Heart left ventricle (tissue), 16 donors: ENCODE data around the gene AGRN. TPM values are rescaled to one million over a fixed set of nuclear protein-coding genes. Genes with fewer than 3 reads are reported as not detected.

Source experiments
- ATAC-seq, 4 donors: fragments of 200-7000 bp; cut with Tn5 transposase; one replicate each; pipeline ENCODE4 v1.9.1; 2020 to 2022; ENCODE audit warnings: moderate library complexity in 4 of 4, mild to moderate bottlenecking in 3 of 4, moderate number of reproducible peaks in 1 of 4
- DNase-seq, 5 donors: peaks; one replicate each; pipeline ENCODE4 v3.0.0-alpha.2; 2020
- H3K27ac ChIP-seq, 12 donors: fragments of 200-600 bp; sonication (generic) in 4 of 12; one replicate each; pipeline versions ENCODE4 v1.5.0 to v1.8.0; 2016 to 2022; ENCODE audit warnings: mild to moderate bottlenecking in 2 of 12
- H3K27me3 ChIP-seq, 9 donors: fragments of 200-600 bp; sonication (generic) in 2 of 9; one replicate each; pipeline versions ENCODE4 v1.5.1 to v1.8.0; 2016 to 2022; ENCODE audit warnings: mild to moderate bottlenecking in 3 of 9
- H3K36me3 ChIP-seq, 9 donors: fragments of 200-600 bp; sonication (generic) in 2 of 9; one replicate each; pipeline versions ENCODE4 v1.5.0 to v1.8.0; 2018 to 2022; ENCODE audit warnings: mild to moderate bottlenecking in 2 of 9
- H3K4me1 ChIP-seq, 12 donors: fragments of 200-600 bp; sonication (generic) in 4 of 12; one replicate each; pipeline versions ENCODE4 v1.5.0 to v1.8.0; 2016 to 2022; ENCODE audit warnings: mild to moderate bottlenecking in 3 of 12
- H3K4me3 ChIP-seq, 12 donors: fragments of 200-600 bp; sonication (generic) in 4 of 12; one replicate each; pipeline versions ENCODE4 v1.5.0 to v1.8.0; 2017 to 2022; ENCODE audit warnings: mild to moderate bottlenecking in 9 of 12, moderate library complexity in 4 of 12
- H3K9me3 ChIP-seq, 12 donors: fragments of 200-600 bp; sonication (generic) in 4 of 12; one replicate each; pipeline versions ENCODE4 v1.5.0 to v1.8.0; 2016 to 2022; ENCODE audit warnings: mild to moderate bottlenecking in 1 of 12
- POLR2A ChIP-seq, 2 donors: fragments of 450-650 bp; IDR thresholded peaks; one replicate each; pipeline ENCODE4 v1.6.1; 2017; ENCODE audit warnings: antibody characterized with exemption in 2 of 2, mild to moderate bottlenecking in 2 of 2, moderate library complexity in 2 of 2
- WGBS, 4 donors: extraction: QIAGEN DNeasy Blood & Tissue Kit in 2 of 4; methylation state at CpG; one replicate each; pipeline versions ENCODE4 v1.1.5 to v1.1.7; 2013 to 2018; 5-methylcytosine and 5-hydroxymethylcytosine counted together
- intact Hi-C, 10 donors: fragments of 100-400 bp; cut with DNase I; formaldehyde crosslinking; loops; one replicate each; pipeline versions ENCODE4 v1.11.1 to v1.14.2; 2022
- polyA plus RNA-seq, 2 donors: library from polyadenylated mRNA; stranded (reverse); fragments of 200-250 nt; gene quantifications; one replicate each; pipeline ENCODE4 v1.2.3, GENCODE V29; 2013
- total RNA-seq, 9 donors: library from RNA; depleted of rRNA in 2 of 9; stranded (reverse); fragments of >200 nt in 2 of 9; fragmentation: NEBNext Ultra II Directional in 3 of 9; extraction: Animal tissue kit (Norgen Biotek cat#: 25700) in 3 of 9; gene quantifications; one replicate each; pipeline versions ENCODE4 v1.1.0 to v1.2.4, GENCODE V29; 2016 to 2023
- TF ChIP-seq, protein P1 (sequence below), 12 donors: fragments of 200-600 bp; sonication (generic) in 4 of 12; IDR thresholded peaks; one replicate each; pipeline versions ENCODE4 v1.5.0 to v1.8.0; 2018 to 2022; ENCODE audit warnings: antibody characterized with exemption in 12 of 12, mild to moderate bottlenecking in 5 of 12
- donor health status: ischemic (EF 13 %, LVEDD 7.1; RV severe dilation, severe dysfunction).
- donor health status: healthy with polysubstance abuse.
- donor health status: DM: no; HTN: yes; CAD: no.
- donor health status: DM: no; HTN: no; CAD: no.
- donor health status: ischemic (EF 25% LVEDD 6.9; RV normal size, moderate dysfunction).
- donor health status: ischemic (EF 25% LVEDD 5.7; RV mildly dilated, moderate dysfunction).
- donor health status: healthy.
- donor health status: DM: yes; HTN: yes; CAD: no.
- donor health status: ischemic (EF 35%, LVEDD 5.7; RV mildly dilated, moderate dysfunction).
- donor health status: nonischemic (EF 11% LVEDD 7.7; RV severe dilation, severe dysfunction).
- donor health status: DM: yes; HTN: yes; CAD: no.
- donor health status: PGD.
- donor health status: ischemic (EF 29% LVEDD 5.4; RV normal size, mild dysfunction).
- donor health status: nonischemic (EF 23%, LVEDD 6.1; RV moderate dilation, normal function).

AGRN gene
- total and polyA plus RNA-seq, 11 donors, result 9.7 to 45.7 (median 18.6) TPM

DNA sequence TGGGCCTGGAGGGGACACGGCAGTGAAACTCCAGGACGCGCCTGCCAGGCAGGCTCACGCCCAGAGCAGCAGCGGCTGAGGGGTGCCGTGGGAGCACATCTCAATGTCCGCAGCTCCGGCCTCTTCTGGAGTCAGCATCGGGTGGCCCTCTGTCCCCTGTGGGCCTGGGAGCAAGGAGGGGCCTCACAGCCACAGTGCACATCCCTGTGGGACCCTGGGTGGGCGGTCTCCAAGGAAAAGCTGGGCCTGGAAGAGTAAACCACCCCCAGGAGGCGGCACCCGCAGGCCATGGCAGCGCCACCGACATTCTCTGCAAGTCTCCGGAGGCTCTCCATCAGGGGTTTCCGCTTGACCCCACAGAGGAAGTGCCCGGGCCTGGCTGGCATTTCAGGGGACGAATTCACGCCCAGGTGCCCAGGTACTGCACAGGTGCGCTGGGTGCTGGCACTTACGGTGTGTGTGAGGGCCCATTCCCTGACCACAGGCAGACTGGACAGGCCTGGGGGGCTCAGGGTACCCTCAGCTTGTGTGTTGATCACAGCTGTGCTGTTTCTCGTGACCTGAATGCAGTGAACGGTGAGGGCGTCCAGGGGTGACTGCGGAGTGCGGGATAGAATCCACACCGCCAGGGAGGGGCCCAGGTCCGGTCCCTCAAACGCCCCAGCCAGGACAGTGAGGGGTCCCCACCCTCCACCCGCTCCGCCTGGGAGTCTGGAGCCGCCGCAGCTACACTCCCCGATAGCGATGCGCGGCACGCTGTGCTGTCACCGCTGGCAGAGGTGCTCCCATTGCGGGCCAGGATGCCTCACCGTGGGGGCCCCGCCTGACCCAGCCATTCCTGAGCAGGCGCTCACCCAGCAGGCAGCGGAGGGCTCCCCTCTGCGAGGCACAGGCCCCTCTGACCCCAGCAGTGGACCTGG lies 70.8 kb downstream of the AGRN start:
- ATAC-seq, result no peak
- Histone ChIP-seq H3K36me3 (no peaks in the 10 kb centered on the region), H3K9me3 (no peaks in the 10 kb centered on the region), H3K27ac (no peak overlapping the region), H3K4me3 (no peak overlapping the region), H3K4me1 (no peaks in the 10 kb centered on the region), H3K27me3 (no peaks in the 10 kb centered on the region)
- WGBS, 4 donors, result 94 to 97% (median 96%) methylated on average over 32 to 45 of the region's 45 CpGs
- DNase-seq, result peak in 2 of 5 donors; percentile 6 to 15
- TF ChIP-seq, protein P1, sequence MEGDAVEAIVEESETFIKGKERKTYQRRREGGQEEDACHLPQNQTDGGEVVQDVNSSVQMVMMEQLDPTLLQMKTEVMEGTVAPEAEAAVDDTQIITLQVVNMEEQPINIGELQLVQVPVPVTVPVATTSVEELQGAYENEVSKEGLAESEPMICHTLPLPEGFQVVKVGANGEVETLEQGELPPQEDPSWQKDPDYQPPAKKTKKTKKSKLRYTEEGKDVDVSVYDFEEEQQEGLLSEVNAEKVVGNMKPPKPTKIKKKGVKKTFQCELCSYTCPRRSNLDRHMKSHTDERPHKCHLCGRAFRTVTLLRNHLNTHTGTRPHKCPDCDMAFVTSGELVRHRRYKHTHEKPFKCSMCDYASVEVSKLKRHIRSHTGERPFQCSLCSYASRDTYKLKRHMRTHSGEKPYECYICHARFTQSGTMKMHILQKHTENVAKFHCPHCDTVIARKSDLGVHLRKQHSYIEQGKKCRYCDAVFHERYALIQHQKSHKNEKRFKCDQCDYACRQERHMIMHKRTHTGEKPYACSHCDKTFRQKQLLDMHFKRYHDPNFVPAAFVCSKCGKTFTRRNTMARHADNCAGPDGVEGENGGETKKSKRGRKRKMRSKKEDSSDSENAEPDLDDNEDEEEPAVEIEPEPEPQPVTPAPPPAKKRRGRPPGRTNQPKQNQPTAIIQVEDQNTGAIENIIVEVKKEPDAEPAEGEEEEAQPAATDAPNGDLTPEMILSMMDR (IDR thresholded peaks at IDR 0.05), result no peak
- no peak for TF ChIP-seq POLR2A (IDR thresholded peaks at IDR 0.05)
- intact Hi-C loops, result no loop called here

DNA sequence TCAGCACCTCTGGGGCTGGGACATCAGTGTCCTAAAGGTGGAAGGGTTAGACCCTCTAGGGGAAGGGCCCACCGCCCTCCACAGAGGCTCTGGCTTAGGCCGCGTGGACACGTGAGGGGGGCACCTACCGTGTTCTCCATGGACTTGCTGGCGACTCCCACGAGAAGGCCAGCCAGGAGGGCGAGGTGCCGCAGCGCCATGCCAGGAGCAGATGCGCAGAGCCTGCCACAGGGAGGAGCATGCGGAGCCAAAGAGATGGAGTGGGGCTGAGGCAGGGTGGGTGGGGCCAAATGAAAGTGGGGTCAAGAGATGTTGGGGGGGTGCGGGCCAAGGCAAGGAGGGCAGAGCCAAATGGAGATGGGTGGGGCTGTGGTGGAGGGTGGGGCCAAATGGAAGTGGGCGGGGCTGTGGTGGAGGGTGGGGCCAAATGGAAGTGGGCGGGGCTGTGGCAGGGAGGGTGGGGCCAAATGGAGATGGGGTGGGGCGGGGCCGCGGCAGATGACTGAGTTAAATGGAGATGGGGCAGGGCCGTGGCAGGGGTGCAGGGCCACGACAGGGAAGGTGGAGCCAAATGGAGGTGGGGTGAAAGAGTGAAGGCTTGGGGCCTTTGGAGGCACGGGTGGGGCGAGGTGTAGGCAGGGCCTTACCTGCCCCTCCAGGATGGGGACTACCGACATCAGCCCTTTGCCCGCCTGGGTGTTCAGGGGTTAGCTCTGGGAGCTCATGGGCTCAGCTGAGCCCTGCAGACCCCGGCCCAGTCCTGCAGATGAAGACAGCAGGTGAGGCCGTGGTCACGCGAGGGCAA lies 71.6 kb downstream of the AGRN start:
- WGBS, 4 donors, result 95 to 97% (median 96%) methylated on average over 23 to 28 of the region's 28 CpGs
- DNase-seq (peak in 2 of 5 donors; percentile 5 to 16), ATAC-seq (peak in 1 of 4 donors; percentile 2)
- H3K27ac ChIP-seq, result no peak overlapping the region
- H3K36me3 ChIP-seq, result no peaks in the 10 kb centered on the region
- no peak overlapping the region for H3K4me3 ChIP-seq
- no peak for TF ChIP-seq POLR2A (IDR thresholded peaks at IDR 0.05)
- TF ChIP-seq, protein P1 (IDR thresholded peaks at IDR 0.05), result no peak
- H3K27me3 ChIP-seq, result no peaks in the 10 kb centered on the region
- H3K9me3 ChIP-seq, result no peaks in the 10 kb centered on the region
- no peaks in the 10 kb centered on the region for H3K4me1 ChIP-seq
- intact Hi-C loops, result no loop called here

DNA sequence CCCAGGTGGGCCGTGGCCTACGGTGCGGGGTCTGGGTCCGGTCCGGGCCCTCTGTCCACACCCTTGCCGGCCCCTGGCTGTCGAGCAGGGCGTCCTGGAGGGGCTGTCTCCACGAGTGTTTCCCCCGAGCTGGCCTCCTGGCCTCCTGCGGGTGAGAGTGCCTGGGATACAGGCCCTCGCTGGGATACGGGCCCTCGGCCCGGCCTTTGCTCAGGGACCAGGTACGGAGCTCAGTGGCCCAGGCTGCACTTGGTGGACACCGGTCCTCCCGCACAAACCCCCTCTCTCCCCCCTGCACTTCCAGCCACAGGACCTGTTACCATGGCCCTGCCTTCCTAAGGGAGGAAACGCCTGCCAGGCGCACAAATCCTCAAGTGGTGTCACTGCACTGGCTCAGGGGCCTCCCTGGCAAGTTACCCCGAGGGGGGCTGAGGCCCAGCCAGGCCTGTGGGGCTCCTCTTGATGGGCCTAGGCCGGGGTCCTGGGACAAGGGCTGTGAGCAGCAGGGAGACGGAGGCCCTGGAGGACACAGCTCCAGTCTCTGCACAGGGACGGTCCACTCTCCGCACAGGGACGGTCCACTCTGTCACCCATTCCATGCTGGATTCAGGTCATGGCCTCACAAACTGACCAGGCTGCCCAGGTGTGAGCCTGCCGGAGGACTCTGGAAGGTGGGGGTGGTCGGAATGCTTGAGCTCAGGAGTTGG lies 72.4 kb downstream of the AGRN start:
- Histone ChIP-seq H3K36me3 (no peaks in the 10 kb centered on the region), H3K4me1 (no peaks in the 10 kb centered on the region), H3K4me3 (no peak overlapping the region), H3K27me3 (no peaks in the 10 kb centered on the region), H3K27ac (no peak overlapping the region), H3K9me3 (no peaks in the 10 kb centered on the region)
- no peak for TF ChIP-seq POLR2A (IDR thresholded peaks at IDR 0.05)
- TF ChIP-seq, protein P1 (IDR thresholded peaks at IDR 0.05), result no peak
- intact Hi-C loops, result no loop called here
- ATAC-seq (no peak), DNase-seq (peak in 2 of 5 donors; percentile 14 to 67)
- WGBS, 4 donors, result 87 to 98% (median 96%) methylated on average over 11 to 28 of the region's 28 CpGs
